Effector CD8-positive, alpha-beta T cell (primary cell): ENCODE data around the gene TRAF3IP1.
"Not testable (repeated sequence)": the region's sequence is repeated elsewhere in the genome, so short reads cannot be mapped to it uniquely, and the experiment has no call there.

Experiments used
- DNase-seq: peaks from one replicate; lab custom pipeline; 2025; lab: John Stamatoyannopoulos, UW

TRAF3IP1 gene

GRCh38 chr2:238308177-238308576 lies 12.1 kb upstream of the TRAF3IP1 start:
- DNase-seq = no peak

GRCh38 chr2:238310721-238311120 lies 9.6 kb upstream of the TRAF3IP1 start:
- DNase-seq = not testable (repeated sequence)

GRCh38 chr2:238313289-238313990 lies 6.9 kb upstream of the TRAF3IP1 start:
- DNase-seq = no peak

DNA sequence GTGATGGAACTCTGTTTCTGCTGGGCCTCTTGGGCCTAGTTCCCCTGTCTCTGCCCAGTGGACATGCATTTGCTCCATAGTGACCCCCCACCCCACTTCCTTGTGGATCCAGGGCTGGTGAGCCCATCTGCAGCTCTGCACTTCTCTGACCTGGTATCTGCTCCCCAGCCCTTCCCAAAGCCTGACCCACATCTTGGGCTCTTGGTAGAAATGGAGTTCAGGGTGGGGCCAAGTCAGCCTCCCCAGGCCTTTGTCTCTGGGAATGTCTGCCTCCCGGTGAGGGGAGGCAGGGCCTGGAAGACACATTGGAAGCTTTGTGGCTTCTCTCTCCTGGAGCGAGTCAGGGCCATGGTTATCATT lies 6.3 kb upstream of the TRAF3IP1 start:
- DNase-seq = no peak

DNA sequence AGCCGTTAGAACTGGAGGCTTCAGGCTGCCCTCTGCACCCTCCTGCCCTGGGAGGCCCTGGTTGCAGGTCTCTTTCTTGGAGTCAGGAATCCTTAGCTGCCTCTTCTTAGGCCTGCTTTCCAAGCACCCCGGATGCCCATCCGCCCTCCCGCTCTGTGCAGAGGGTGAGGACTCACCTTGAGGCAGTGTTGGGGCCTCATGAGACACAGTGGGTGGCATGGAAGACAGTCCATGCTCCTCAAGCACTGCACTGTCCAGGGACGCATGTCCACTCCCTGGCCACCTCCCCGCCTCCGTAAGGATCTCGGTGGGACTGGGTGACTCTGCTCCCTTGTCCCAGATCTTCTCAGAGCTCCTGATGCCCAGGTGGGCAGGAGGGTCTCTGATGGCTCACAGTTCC lies 5.7 kb upstream of the TRAF3IP1 start:
- no peak for DNase-seq

GRCh38 chr2:238315031-238315595 lies 5.2 kb upstream of the TRAF3IP1 start:
- no peak for DNase-seq

DNA sequence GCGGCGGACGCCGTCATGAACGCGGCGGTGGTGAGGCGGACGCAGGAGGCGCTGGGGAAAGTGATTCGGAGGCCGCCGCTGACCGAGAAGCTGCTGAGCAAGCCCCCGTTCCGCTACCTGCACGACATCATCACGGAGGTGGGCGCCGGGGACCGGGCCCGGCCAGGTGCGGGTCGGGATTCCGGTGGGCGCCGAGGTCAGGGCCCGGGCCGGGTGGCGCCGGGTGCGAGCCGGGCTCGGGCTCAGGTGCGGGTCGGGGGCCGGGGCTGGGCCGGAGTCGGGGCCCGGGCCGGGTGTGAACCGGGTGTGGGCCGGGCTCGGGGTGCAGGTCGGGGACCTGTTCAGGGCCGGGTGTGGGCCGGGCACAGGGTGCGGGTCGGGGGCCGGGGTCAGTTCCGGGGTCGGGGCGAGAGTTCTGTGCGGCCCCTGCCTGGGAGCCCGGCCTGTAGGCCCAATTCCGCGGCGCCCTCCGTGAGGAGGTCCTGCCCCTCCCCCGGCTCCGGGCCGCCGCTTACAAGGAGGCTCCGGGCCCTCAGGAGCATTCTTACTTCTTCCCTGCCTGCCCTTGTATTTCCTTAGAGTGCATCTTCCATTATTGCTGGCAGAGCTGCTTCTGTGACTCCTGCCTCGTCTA lies 447 bp downstream of the TRAF3IP1 start:
- DNase-seq = no peak

DNA sequence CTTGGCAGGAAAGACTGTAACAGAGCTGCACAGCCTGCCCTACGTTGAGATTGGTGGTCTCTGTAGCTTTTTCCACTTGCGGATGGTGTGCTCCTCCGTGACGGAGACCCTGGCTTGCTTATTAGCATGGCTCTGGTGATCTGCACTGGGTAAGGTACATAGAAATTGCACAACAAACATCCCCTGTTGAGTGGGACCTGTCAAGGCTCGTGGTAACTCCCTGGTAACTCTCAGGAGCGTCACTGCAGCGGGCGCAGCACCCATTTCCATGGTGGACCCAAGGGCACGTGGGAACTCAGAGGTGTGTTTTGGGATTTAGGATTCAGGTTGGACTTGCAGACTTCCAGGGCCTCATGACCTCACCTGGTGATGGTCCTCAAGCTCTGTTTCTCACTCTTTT lies 1.1 kb downstream of the TRAF3IP1 start:
- DNase-seq = no peak

DNA sequence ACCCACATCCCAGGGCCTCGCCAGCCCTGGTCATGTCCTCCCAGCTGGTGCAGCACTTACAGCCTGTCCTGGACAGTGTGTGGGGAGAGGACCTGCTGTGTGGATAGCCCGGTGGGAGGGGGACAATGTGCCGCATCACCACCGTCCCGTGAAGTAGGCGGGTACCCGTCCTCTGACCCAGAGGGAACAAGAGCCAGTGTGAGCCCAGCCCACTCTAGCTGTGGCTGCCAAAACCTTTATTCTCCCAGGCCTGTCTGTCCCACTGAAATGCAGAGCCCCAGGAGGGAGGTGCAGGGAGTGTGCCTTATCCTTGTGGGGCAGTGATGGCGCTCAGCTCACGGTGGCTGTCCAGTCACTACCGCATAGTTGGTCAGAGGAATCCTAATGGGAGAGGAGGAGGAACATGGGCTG lies 1.7 kb downstream of the TRAF3IP1 start:
- no peak for DNase-seq

GRCh38 chr2:238324248-238324647 lies 3.9 kb downstream of the TRAF3IP1 start:
- DNase-seq = not testable (repeated sequence)

DNA sequence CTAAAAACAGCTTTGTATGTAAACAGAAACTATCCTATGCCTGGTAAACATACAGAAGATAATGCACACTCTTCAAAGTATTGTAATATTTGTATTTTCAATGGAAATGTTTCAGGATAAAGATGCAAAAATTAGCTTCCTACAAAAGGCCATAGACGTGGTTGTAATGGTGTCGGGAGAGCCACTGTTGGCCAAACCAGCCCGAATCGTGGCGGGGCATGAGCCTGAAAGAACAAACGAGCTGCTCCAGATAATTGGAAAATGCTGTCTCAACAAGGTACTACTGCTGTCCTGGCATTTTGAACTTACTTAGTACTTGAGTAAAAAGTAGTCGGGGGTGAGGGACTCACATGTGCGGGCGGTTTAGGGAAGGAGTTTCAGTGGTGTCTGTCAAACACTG lies 5.4 kb downstream of the TRAF3IP1 start:
- no peak for DNase-seq

GRCh38 chr2:238326801-238327365 lies 6.6 kb downstream of the TRAF3IP1 start:
- no peak for DNase-seq

- no peak for DNase-seq
Measured at GRCh38 chr2:238327751-238328150, 7.4 kb downstream of the TRAF3IP1 start.

GRCh38 chr2:238330391-238330790 lies 10.1 kb downstream of the TRAF3IP1 start:
- no peak for DNase-seq

DNA sequence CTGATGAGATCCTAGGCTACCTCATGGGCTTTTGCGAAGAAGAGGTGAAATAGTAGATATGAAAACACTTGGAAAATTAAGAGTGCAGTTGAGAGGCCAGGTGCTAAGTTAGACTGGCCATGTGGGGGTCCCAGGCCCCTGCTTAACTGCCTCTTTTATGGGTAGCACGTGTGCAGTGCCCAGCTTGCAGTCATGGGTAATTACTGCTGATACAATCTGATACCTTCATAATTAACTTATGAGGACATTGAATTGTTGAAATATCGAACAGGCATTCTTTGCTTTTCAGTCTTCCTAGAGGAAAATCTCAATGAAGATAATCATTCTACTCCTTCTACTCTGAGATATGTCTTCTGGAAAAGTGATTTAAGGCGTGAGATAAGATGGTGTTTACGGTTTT lies 11.6 kb downstream of the TRAF3IP1 start:
- DNase-seq = no peak

- no peak for DNase-seq
Measured at GRCh38 chr2:238334885-238335284, 14.6 kb downstream of the TRAF3IP1 start.

DNA sequence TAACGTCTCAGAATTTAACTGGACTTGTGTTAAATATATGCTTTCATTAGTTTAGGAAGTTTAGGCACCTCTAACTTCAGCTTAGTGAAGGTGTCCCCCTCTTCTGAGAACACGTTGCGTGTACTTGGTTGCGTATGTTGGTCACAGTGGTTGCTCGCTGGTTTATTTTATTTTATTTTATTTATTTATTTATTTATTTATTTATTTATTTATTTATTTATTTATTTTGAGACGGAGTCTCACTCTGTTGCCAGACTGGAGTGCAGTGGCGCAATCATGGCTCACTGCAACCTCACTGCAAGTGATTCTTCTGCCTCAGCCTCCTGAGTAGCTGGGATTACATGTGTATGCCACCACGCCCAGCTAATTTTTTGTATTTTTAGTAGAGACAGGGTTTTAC lies 15.3 kb downstream of the TRAF3IP1 start:
- not testable (repeated sequence) for DNase-seq

DNA sequence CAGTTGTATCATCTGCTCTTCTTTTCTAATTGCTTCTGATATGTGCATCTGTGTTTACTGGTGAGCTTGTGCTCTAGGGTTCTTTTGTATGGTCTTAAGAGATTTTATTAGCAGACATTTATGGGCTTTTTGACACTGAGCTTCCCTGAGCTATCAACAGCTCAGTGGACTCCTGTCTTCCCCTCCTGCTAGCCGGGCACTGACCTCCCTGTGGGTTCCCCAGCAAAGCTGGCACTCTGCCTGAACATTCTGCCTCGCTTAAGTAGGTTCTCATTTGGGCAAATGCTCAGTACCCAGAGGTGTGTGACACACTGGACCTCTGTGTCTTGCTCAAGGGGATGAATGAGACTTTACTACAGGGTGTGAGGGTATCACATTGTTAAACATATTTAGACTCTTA lies 15.8 kb downstream of the TRAF3IP1 start:
- no peak for DNase-seq

GRCh38 chr2:238336793-238337444 lies 16.6 kb downstream of the TRAF3IP1 start:
- DNase-seq = no peak

- no peak for DNase-seq
Measured at GRCh38 chr2:238337846-238338245, 17.5 kb downstream of the TRAF3IP1 start.

GRCh38 chr2:238338710-238339394 lies 18.5 kb downstream of the TRAF3IP1 start:
- DNase-seq = no peak

- no peak for DNase-seq
Measured at GRCh38 chr2:238339395-238339780, 19.1 kb downstream of the TRAF3IP1 start.
